NCI-H1694 treated with DMSO at 0.1 percent for 48 hours (cell line): Measurements from ENCODE around the gene DOLPP1.
A peak's percentile ranks its signal among the peaks of the same experiment; 100 is the strongest.
"Not testable (repeated sequence)": the region's sequence is repeated elsewhere in the genome, so short reads cannot be mapped to it uniquely, and the experiment has no call there.

Source experiments
- DNase-seq: peaks from one replicate; lab custom pipeline; 2025; lab: John Stamatoyannopoulos, UW

The DOLPP1 gene

DNA sequence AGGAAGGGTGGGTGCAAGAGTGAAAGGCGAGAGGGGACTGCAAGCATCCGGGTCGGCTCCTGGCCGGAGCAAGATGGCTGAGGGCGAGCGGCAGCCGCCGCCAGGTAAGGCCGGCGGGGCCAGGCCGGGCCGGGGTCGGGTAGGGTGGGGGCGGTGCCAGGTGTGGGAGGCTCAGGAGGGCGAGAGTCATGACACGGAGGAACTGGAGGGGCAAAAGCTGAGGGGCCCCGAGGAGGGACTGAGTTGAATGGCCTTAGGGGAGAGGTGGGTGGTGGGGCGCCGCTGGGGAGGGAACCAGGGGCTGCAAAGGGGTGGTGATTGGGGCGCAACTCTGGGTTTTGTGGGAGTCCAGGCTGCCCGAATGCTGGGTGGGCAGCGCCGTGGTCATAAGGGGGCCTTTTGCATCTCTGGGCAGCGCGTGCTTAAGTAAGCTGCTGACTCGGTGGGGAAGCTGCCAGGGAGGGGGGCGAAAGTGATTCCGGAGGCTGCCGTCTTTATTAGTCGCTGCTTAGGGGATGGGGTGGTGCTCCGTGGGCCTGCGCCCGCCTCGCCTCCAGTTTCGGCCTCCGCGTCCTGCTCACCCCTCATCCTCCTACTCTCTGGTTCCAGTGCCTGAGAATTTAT lies 30.7 kb downstream of the DOLPP1 start:
- DNase-seq, result no peak

DNA sequence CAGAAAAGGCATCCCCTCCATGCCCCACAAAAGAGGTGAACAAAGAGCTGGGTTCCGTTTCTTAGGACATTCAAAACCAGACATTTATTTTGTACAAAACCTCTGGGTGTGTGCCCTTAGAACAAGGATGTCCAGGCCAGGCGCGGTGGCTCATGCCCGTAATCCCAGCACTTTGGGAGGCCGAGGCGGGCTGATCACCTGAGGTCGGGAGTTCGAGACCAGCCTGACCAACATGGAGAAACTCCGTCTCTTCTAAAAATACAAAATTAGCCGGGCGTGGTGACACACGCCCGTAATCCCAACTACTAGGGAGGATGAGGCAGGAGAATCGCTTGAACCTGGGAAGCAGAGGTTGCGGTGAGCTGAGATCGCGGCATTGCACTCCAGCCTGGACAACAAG lies 31.6 kb downstream of the DOLPP1 start:
- not testable (repeated sequence) for DNase-seq

DNA sequence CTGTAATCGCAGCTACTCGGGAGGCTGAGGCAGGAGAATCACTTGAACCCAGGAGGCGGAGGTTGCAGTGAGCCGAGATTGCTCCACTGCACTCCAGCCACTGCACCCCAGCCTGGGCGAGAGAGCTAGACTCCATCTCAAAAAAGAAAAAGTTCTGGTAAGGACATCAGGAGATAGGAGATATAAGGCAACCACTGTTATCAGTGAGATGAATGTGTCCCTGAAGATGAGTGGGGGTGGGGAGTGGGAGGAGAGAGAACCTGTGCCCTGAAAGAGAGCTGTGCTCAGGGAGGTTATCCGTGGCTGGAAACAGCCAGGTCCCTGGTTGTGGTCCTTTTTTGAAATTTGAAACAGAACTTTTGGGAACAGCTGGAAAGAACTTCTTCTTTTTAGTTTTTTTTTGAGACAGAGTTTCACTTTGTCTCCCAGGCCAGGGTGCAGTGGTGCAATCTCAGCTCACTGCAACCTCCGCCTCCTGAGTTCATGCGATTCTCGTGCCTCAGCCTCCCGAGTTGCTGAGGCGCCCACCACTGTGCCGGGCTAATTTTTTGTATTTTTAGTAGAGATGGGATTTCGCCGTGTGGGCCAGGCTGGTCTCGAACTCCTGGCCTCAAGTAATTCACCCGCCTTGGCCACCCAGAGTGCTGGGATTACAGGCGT lies 32.9 kb downstream of the DOLPP1 start:
- no peak for DNase-seq

- no peak for DNase-seq
These were observed 37.9 kb downstream of the DOLPP1 start for GRCh38 chr9:129118799-129119198.

DNA sequence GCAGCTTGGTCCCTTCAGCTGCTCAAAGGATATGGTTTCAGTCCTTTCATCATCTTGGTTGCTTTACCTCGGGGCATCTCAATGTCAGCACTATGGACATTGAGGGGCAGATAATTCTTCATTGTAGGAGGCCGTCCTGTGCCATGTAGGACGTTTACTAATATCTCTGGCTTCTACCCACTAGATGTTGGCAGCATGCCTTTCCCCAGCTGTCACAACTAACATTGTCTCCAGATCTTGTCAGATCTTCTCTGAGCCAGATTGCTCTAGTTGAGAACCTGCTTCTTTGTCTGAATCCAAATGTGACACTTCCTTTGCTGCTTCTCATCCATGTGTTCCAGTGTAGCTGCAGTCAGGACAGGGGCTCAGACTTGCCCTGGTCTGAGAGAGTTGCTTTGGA lies 40.6 kb downstream of the DOLPP1 start:
- DNase-seq, result no peak

- no peak for DNase-seq
These were observed 41.2 kb downstream of the DOLPP1 start for GRCh38 chr9:129122133-129122532.

DNA sequence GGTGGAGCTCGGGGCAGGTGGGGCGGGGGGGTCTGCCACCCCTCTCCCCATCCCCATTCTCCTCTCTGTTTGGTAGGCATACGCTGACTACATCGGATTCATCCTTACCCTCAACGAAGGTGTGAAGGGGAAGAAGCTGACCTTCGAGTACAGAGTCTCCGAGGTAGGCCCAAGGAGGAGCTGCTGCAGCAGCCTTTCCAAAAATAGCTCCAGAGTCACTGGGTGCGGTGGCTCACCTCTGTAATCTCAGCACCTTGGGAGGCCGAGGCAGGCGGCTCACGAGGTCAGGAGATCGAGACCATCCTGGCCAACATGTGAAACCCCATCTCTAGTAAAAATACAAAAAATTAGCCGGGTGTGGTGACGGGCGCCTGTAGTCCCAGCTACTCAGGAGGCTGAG lies 42.1 kb downstream of the DOLPP1 start:
- DNase-seq, result not testable (repeated sequence)

DNA sequence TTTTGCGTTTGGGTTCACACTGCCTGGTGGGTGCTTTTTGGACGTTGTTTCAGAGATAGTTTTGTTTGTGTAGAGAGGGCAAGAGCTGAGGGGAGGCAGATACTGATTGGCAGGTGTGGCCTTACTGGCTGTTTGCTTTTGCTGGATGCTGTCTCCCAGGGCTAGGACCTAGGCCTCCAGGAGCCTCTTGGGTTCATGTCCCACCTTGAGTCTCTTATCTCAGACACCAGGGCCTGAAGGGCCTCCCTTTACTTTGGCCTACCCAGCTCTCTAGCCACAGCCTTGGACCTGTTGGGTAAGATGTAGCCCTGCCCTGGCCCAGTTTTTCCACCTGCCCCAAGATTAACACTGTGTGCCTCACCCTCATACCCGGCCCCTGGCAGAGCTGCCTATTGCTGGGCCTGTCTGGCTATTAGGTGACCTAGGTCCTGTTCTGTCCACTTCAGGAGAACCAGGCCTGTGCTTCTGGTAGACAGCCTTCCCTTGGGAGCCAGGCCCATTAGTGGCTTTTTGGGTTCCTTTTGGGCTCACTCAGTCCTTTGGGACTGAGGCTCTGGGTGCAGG lies 43.7 kb downstream of the DOLPP1 start:
- DNase-seq, result no peak

- no peak for DNase-seq
These were observed 44.6 kb downstream of the DOLPP1 start for GRCh38 chr9:129125478-129125877.

DNA sequence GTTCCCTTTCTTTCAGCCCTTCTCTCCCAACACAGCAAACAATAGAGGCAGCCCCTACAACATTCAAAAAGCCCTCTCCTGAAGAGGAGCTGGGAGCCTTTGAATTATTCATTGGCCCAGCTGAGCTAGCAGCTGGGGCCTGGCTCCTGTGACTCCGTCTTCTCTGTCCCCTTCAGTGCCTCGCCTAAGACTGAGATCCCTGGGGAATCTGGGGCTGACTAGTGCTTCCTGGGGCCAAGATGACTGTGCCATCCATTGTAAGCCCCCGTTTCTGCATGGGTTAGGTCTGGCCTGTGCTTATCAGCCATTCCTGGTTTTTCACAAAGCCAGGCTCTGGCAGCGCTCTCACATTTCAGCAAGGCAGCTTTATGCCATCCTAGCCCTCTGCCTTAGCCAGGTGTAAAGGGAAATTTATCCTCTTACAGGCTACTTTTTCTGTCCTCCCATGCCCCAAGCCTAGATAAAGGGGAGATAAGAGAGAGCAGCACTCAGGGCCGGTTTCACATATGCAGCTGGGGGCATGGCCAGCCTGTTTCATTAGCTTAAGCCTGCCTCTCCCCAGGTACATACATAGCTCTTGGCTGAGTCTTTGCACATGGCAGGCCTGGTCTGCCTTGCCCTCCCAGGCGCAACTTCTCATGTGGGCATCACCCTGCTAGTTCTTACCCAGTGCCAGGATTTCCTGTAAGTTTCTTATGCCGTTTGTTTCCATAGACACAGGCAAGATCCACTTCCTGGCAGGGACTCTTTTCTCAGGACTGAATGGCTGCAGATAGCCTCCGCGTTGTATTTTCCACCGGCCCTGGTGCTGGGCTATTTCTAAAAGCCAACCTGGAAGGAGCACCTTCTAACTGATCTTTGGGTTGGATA lies 46.1 kb downstream of the DOLPP1 start:
- DNase-seq, result no peak

DNA sequence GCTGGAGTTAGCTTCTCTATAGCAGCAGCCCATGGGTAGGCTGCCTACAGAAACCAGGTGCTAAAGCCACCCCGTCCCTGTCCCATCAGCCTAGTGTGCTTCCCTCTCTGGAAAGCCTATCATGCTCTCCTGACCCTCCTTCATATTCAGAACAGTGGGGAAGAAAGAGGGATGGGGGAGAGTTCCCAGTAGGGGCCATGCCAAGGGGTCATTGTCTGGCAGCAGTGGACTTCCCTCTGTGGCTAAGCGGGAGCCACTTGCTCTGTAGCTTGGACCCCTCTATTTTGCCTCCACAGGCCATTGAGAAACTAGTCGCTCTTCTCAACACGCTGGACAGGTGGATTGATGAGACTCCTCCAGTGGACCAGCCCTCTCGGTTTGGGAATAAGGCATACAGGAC lies 47.8 kb downstream of the DOLPP1 start:
- no peak for DNase-seq

DNA sequence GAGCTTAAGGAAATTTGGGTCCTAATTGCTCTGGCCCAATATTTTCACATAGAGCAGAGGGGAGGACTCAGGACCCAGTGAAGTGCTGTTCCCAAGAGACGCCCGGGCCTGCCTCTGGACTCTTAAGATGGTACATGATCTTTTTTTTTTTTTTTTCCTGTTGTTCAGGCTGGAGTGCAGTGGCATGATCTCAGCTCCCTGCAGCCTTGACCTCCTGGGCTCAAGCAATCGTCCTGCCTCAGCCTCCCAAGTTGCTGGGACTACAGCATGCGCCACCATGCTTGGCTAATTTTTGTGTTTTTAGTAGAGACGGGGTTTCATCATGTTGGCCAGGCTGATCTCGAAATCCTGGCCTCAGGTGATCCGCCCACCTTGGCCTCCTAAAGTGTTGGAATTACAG lies 49.4 kb downstream of the DOLPP1 start:
- not testable (repeated sequence) for DNase-seq

GRCh38 chr9:129130791-129131190 lies 49.9 kb downstream of the DOLPP1 start:
- no peak for DNase-seq

- DNase-seq, result peak; percentile 42
These were observed 50.6 kb downstream of the DOLPP1 start for GRCh38 chr9:129131300-129132145.

- no peak for DNase-seq
These were observed 52.2 kb downstream of the DOLPP1 start for GRCh38 chr9:129133082-129133481.

DNA sequence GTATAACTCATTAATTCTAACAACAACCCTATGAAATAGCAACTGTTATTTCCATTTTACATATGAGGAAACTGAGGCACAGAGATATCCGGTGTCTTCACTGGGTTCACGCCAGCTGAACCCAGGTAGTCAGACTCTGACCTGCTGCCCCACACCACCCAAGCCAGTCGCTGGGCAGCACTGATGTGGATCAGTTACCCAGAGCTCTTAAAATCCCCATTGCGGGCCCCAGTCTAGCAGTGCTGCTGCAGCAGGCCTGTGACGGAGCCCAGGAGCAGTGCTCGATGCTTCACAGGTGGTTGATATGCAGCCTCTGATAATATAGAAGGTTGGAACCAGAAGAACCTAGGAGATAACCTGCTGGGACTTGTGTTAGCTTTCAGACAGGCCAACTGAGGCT lies 54.6 kb downstream of the DOLPP1 start:
- DNase-seq, result no peak

- no peak for DNase-seq
These were observed 55.6 kb downstream of the DOLPP1 start for GRCh38 chr9:129136446-129137035.

GRCh38 chr9:129137292-129138143 lies 56.6 kb downstream of the DOLPP1 start:
- no peak for DNase-seq

DNA sequence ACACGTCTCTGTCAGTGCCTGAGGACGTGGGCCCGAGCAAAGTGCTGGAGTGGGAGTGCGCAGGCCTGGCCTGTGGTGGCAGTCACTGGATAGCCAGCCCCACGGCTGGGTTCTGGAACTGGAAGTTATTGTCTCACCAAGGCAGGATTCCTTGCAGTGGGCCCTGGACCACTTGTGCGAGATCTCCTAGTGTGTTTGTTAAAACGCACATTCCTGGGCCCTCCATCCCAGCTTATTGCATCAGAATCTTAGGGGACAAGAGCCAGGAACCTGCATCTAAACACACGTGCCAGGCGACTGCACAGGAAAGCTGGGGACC lies 57.2 kb downstream of the DOLPP1 start:
- no peak for DNase-seq

GRCh38 chr9:129138476-129139232 lies 57.7 kb downstream of the DOLPP1 start:
- DNase-seq, result no peak
